H1 (cell line): Measurements from ENCODE around the gene GALC. TPM values are rescaled to one million over a fixed set of nuclear protein-coding genes. Genes with fewer than 3 reads are reported as not detected.

Source experiments
- CEBPB ChIP-seq: IDR thresholded peaks from 2 replicates; pipeline ENCODE4 v1.6.1; 2012; ENCODE audit warnings: low read depth, low read length
- CHD7 ChIP-seq: fragments of 300-600 bp; sonication (generic); IDR thresholded peaks from 2 replicates; pipeline ENCODE4 v1.7.1; 2012; ENCODE audit warnings: low read length, moderate library complexity, mild to moderate bottlenecking, inconsistent platforms; ENCODE audit not compliant: insufficient replicate concordance
- GTF2F1 ChIP-seq: IDR thresholded peaks from 2 replicates; pipeline ENCODE4 v1.6.1; 2012; ENCODE audit warnings: low read depth, low read length, improper control_type of control experiment, borderline replicate concordance
- HDAC6 ChIP-seq: IDR thresholded peaks from one replicate; pipeline ENCODE4 v1.7.1; 2012; ENCODE audit warnings: low read depth, mild to moderate bottlenecking, inconsistent platforms, low read length, moderate library complexity
- JUN ChIP-seq: IDR thresholded peaks from 2 replicates; pipeline ENCODE4 v1.6.1; 2011; ENCODE audit warnings: low read depth, mild to moderate bottlenecking, improper control_type of control experiment, low read length
- RXRA ChIP-seq: IDR thresholded peaks from 2 replicates; pipeline ENCODE4 v1.6.1; 2011; ENCODE audit warnings: low read depth, mild to moderate bottlenecking, low read length, moderate library complexity; ENCODE audit not compliant: insufficient read depth
- SP1 ChIP-seq: IDR thresholded peaks from 2 replicates; pipeline ENCODE4 v1.6.1; 2011; ENCODE audit warnings: low read depth, low read length
- SUZ12 ChIP-seq: fragments of 200-600 bp; sonication (generic); IDR thresholded peaks from 2 replicates; pipeline ENCODE4 v1.6.1; 2012; ENCODE audit warnings: mild to moderate bottlenecking, inconsistent platforms, low read length, moderate library complexity, mixed read lengths
- TAF1 ChIP-seq: IDR thresholded peaks from 2 replicates; pipeline ENCODE4 v1.6.1; 2011; ENCODE audit warnings: mild to moderate bottlenecking, low read depth, low read length
- YY1 ChIP-seq: IDR thresholded peaks from 2 replicates; pipeline ENCODE4 v1.6.1; 2011; ENCODE audit warnings: low read depth, mild to moderate bottlenecking, low read length
- polyA plus RNA-seq, 7 experiments: library from polyadenylated mRNA; depleted of rRNA in 3 of 7; stranded (reverse) in 5 of 7; unstranded in 2 of 7; fragments of >200 nt in 5 of 7; fragments of 200-250 nt in 2 of 7; gene quantifications; 1 replicate in 5 of 7; 2 replicates in 1 of 7; 4 replicates in 1 of 7; pipeline versions ENCODE4 v1.2.1 to v1.2.3, GENCODE V29; 2011 to 2013; ENCODE audit warnings: missing spikeins in 2 of 7, mixed read lengths in 2 of 7
- total RNA-seq: library from RNA; stranded (reverse); fragmentation: NEBNext Ultra II Directional; extraction: Animal tissue kit (Norgen Biotek cat#: 25700); gene quantifications from 2 replicates; pipeline ENCODE4 v1.2.1, GENCODE V29; 2021

Gene GALC
- total and polyA plus RNA-seq, 2 of the 8 experiments (the other 6 are each of a cell fraction or from before 2014, with no cell fraction given), result 6.1 to 12.3 TPM

- TF ChIP-seq CHD7, result no peak
- no peak for TF ChIP-seq SUZ12
- TF ChIP-seq YY1, result no peak
- no peak for TF ChIP-seq CEBPB
- TF ChIP-seq GTF2F1, result no peak
- TF ChIP-seq SP1, result no peak
- no peak for TF ChIP-seq JUN
- no peak for TF ChIP-seq TAF1
- no peak for TF ChIP-seq HDAC6
- no peak for TF ChIP-seq RXRA
These were observed 37.5 kb downstream of the GALC start (continued) for GRCh38 chr14:87955501-87955900.
